Ovary (tissue), 3 donors: ENCODE measurements around the gene CLECL1.

ENCODE experiments used
- EP300 ChIP-seq: sonication (generic); formaldehyde crosslinking; IDR thresholded peaks from one replicate; pipeline ENCODE4 v1.6.1; 2017; ENCODE audit warnings: antibody characterized with exemption
- TF ChIP-seq, protein P1 (sequence below), 3 donors: fragments of 450-650 bp in 2 of 3; fragments of 200-600 bp in 1 of 3; IDR thresholded peaks; one replicate each; pipeline versions ENCODE4 v1.5.1 to v1.8.0; 2016 to 2022; ENCODE audit warnings: antibody characterized with exemption in 3 of 3, mild to moderate bottlenecking in 1 of 3
- donor health status: DM: no; HTN: no; CAD: no.

DNA sequence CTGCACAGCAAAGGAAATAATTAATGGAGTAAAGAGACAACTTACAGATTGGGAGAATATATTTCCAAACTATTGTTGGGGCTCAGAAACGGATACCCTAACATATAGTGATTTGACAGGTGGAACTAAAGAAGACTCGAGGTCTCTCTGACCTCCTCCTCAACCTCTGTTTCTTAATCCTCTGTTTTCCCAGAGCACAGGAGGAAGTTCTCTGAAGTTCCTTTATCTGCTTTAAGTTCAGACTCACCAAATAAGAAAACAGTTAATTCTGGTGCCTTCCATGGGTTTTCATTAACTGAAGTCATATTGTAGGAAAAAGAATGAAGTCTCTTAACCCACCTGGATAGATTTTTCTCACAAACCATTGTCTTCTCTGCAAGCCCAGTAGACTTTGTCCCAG is 34.2 kb downstream of the CLECL1 start:
- TF ChIP-seq, protein P1, sequence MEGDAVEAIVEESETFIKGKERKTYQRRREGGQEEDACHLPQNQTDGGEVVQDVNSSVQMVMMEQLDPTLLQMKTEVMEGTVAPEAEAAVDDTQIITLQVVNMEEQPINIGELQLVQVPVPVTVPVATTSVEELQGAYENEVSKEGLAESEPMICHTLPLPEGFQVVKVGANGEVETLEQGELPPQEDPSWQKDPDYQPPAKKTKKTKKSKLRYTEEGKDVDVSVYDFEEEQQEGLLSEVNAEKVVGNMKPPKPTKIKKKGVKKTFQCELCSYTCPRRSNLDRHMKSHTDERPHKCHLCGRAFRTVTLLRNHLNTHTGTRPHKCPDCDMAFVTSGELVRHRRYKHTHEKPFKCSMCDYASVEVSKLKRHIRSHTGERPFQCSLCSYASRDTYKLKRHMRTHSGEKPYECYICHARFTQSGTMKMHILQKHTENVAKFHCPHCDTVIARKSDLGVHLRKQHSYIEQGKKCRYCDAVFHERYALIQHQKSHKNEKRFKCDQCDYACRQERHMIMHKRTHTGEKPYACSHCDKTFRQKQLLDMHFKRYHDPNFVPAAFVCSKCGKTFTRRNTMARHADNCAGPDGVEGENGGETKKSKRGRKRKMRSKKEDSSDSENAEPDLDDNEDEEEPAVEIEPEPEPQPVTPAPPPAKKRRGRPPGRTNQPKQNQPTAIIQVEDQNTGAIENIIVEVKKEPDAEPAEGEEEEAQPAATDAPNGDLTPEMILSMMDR (IDR thresholded peaks at IDR 0.05), result no peak
- no peak for TF ChIP-seq EP300
